HG03565 (cell line): ENCODE measurements around the gene RAB30.

Experiments used
- ATAC-seq: cut with Tn5 transposase; IDR thresholded peaks from one replicate; pipeline ENCODE4 v1.9.1; 2021; ENCODE audit warnings: mild to moderate bottlenecking, moderate library complexity; ENCODE audit not compliant: unreplicated experiment

Gene RAB30

GRCh38 chr11:83071567-83072349, at the start of gene RAB30:
Gene RAB30, minus strand, starts transcription at chr11:83071897. Its CDS starts 74,581 bp downstream, at chr11:82997316.
- peak; percentile 96 for ATAC-seq

GRCh38 chr11:83120327-83120726, 48.6 kb upstream of the RAB30 start:
- no peak for ATAC-seq

- no peak for ATAC-seq
These were observed 47.5 kb upstream of the RAB30 start for GRCh38 chr11:83119216-83119615.

- ATAC-seq = no peak
These were observed 47.1 kb upstream of the RAB30 start for GRCh38 chr11:83118814-83119213.

- ATAC-seq = no peak
These were observed 44.4 kb upstream of the RAB30 start for GRCh38 chr11:83116015-83116641.

- no peak for ATAC-seq
These were observed 43.9 kb upstream of the RAB30 start for GRCh38 chr11:83115551-83115950.

GRCh38 chr11:83115026-83115425, 43.3 kb upstream of the RAB30 start:
- ATAC-seq = no peak

- no peak for ATAC-seq
These were observed 41.2 kb upstream of the RAB30 start for GRCh38 chr11:83112886-83113285.

- no peak for ATAC-seq
These were observed 33.5 kb upstream of the RAB30 start for GRCh38 chr11:83105168-83105567.

GRCh38 chr11:83102834-83103233, 31.1 kb upstream of the RAB30 start:
- ATAC-seq = no peak

GRCh38 chr11:83097429-83098075, 25.9 kb upstream of the RAB30 start:
- no peak for ATAC-seq

GRCh38 chr11:83093634-83094033, 21.9 kb upstream of the RAB30 start:
- ATAC-seq = no peak

- ATAC-seq = no peak
These were observed 21.0 kb upstream of the RAB30 start for GRCh38 chr11:83092488-83093384.

- no peak for ATAC-seq
These were observed 17.3 kb upstream of the RAB30 start for GRCh38 chr11:83088965-83089364.

GRCh38 chr11:83087035-83087434, 15.3 kb upstream of the RAB30 start:
- ATAC-seq = no peak

GRCh38 chr11:83079820-83080219, 8.1 kb upstream of the RAB30 start:
- no peak for ATAC-seq

GRCh38 chr11:83078269-83078668, 6.6 kb upstream of the RAB30 start:
- ATAC-seq = no peak

- ATAC-seq = no peak
These were observed 2.2 kb upstream of the RAB30 start for GRCh38 chr11:83073884-83074283.

GRCh38 chr11:83073258-83073657, 1.6 kb upstream of the RAB30 start:
- ATAC-seq = no peak

GRCh38 chr11:83072350-83073242, 899 bp upstream of the RAB30 start:
- ATAC-seq = no peak
